ENCODE data around the gene ESRRB. TPM values are rescaled to one million over a fixed set of nuclear protein-coding genes. Genes with fewer than 3 reads are reported as not detected.

The ESRRB gene
- total RNA-seq, 1 donor from 2014 or later, result 0.15 TPM

DNA sequence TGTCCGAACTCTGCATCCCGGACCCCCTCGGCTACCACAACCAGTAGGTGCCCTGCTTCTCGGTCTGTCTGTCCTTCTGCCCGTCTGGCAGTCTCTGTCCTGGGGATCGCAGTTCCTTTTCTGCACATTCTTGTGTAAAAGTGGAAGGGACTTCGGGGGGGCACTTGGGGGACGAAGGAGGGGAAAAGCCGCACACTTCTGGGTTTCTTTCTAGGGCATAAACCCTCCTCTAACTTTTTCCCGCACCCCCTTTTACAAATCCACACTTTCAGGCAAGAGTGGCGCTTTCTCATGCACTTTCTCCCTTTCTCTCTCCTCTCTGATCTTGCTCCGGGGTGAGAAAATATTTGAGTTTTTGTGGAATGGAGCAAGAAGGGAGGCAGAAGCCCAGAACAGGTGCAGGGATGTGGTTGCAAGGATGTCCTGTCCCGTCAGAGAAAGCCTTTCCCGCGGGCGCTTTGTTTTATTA, 506 bp downstream of the ESRRB start:
- H3K27ac Mint-ChIP-seq (ENCODE audit: unreplicated experiment), result no peak overlapping the region

GRCh38 chr14:76376878-76377734, 1.2 kb downstream of the ESRRB start:
- H3K4me3 Mint-ChIP-seq (ENCODE audit: unreplicated experiment), result peak overlapping the region; percentile 84
- H3K9me3 Mint-ChIP-seq (ENCODE audit: low read depth), result no peaks in the 10 kb centered on the region
- peaks cover 80% of the 10 kb centered on the region for H3K27me3 Mint-ChIP-seq (ENCODE audit: low read depth)
- H3K36me3 Mint-ChIP-seq (ENCODE audit: low read depth), result no peaks in the 10 kb centered on the region
- peaks cover 13% of the 10 kb centered on the region for H3K4me1 Mint-ChIP-seq (ENCODE audit: low read depth)
- no peak overlapping the region for H3K27ac Mint-ChIP-seq (ENCODE audit: unreplicated experiment)
- no peak for TF ChIP-seq CTCF (IDR thresholded peaks at IDR 0.05)
- no peak for DNase-seq (ENCODE audit: low spot score)

More for the DNA sequence above, 506 bp downstream of the ESRRB start:
- Mint-ChIP-seq H3K9me3 (ENCODE audit: low read depth) (no peaks in the 10 kb centered on the region), H3K36me3 (ENCODE audit: low read depth) (no peaks in the 10 kb centered on the region), H3K4me3 (ENCODE audit: unreplicated experiment) (peak overlapping the region; percentile 84), H3K27me3 (ENCODE audit: low read depth) (peaks cover 78% of the 10 kb centered on the region), H3K4me1 (ENCODE audit: low read depth) (peaks cover 13% of the 10 kb centered on the region)
- DNase-seq (ENCODE audit: low spot score), result no peak
- TF ChIP-seq CTCF (IDR thresholded peaks at IDR 0.05), result no peak

DNA sequence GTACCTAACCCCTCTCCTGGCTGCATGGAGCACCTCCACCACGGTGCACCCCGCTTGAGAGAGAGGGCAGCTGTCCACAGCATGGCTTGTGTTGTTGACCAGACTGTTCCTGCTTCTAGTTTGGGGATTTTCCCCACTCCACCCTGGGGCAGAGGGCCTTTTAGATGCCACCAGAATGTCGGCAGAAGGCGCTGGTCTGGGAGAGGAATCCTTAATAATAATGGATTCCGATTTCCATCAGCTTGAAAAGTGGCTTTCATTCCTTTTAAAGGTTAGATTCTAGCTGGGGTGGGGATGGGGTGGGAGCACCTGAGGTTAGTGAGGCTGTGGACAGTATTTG, 1.8 kb downstream of the ESRRB start:
- Mint-ChIP-seq H3K4me1 (ENCODE audit: low read depth) (peaks cover 13% of the 10 kb centered on the region), H3K27ac (ENCODE audit: unreplicated experiment) (no peak overlapping the region), H3K9me3 (ENCODE audit: low read depth) (no peaks in the 10 kb centered on the region), H3K4me3 (ENCODE audit: unreplicated experiment) (peak overlapping the region; percentile 57), H3K27me3 (ENCODE audit: low read depth) (peaks cover 79% of the 10 kb centered on the region), H3K36me3 (ENCODE audit: low read depth) (no peaks in the 10 kb centered on the region)
- no peak for TF ChIP-seq CTCF (IDR thresholded peaks at IDR 0.05)
- DNase-seq (ENCODE audit: low spot score), result no peak

GRCh38 chr14:76380991-76381390, 5.1 kb downstream of the ESRRB start:
- no peaks in the 10 kb centered on the region for H3K9me3 Mint-ChIP-seq (ENCODE audit: low read depth)
- H3K36me3 Mint-ChIP-seq (ENCODE audit: low read depth), result no peaks in the 10 kb centered on the region
- TF ChIP-seq CTCF (IDR thresholded peaks at IDR 0.05), result no peak
- peaks cover 11% of the 10 kb centered on the region for H3K4me1 Mint-ChIP-seq (ENCODE audit: low read depth)
- H3K27ac Mint-ChIP-seq (ENCODE audit: unreplicated experiment), result no peak overlapping the region
- peaks cover 88% of the 10 kb centered on the region for H3K27me3 Mint-ChIP-seq (ENCODE audit: low read depth)
- H3K4me3 Mint-ChIP-seq (ENCODE audit: unreplicated experiment), result no peak overlapping the region
- DNase-seq (ENCODE audit: low spot score), result no peak

- DNase-seq (ENCODE audit: low spot score), result no peak
- peaks cover 81% of the 10 kb centered on the region for H3K27me3 Mint-ChIP-seq (ENCODE audit: low read depth)
- H3K4me3 Mint-ChIP-seq (ENCODE audit: unreplicated experiment), result no peak overlapping the region
- no peak overlapping the region for H3K27ac Mint-ChIP-seq (ENCODE audit: unreplicated experiment)
- TF ChIP-seq CTCF (IDR thresholded peaks at IDR 0.05), result no peak
- no peaks in the 10 kb centered on the region for H3K9me3 Mint-ChIP-seq (ENCODE audit: low read depth)
- no peaks in the 10 kb centered on the region for H3K36me3 Mint-ChIP-seq (ENCODE audit: low read depth)
- peaks cover 4% of the 10 kb centered on the region for H3K4me1 Mint-ChIP-seq (ENCODE audit: low read depth)
Observed at GRCh38 chr14:76381817-76382494, 6.0 kb downstream of the ESRRB start.

Data from chondrocyte (in vitro differentiated cells).